ENCODE results near the gene DMTF1.

DNA sequence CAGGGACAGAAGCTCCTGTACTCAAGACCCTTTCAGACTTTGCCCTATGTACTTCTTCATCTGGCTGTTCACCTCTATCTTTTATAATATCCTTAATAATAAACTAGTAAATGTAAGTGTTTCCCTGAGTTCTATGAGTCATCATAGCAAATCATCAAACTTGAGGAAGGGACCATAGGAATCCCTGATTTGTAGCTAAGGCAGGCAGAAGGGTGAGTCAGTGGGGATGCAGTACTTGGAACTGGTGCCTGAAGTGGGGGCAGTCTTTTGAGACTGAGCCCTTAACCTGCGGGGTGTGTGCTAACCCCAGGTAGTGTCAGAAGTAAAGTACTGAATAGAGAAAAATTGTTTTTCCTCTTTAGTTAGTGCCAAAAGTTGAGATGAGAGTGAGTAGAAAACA is 73.4 kb downstream of the DMTF1 start:
- TF ChIP-seq, protein P1, sequence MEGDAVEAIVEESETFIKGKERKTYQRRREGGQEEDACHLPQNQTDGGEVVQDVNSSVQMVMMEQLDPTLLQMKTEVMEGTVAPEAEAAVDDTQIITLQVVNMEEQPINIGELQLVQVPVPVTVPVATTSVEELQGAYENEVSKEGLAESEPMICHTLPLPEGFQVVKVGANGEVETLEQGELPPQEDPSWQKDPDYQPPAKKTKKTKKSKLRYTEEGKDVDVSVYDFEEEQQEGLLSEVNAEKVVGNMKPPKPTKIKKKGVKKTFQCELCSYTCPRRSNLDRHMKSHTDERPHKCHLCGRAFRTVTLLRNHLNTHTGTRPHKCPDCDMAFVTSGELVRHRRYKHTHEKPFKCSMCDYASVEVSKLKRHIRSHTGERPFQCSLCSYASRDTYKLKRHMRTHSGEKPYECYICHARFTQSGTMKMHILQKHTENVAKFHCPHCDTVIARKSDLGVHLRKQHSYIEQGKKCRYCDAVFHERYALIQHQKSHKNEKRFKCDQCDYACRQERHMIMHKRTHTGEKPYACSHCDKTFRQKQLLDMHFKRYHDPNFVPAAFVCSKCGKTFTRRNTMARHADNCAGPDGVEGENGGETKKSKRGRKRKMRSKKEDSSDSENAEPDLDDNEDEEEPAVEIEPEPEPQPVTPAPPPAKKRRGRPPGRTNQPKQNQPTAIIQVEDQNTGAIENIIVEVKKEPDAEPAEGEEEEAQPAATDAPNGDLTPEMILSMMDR (conservative IDR thresholded peaks at IDR 0.05; ENCODE audit: low read length) = 0 out of 2 replicates have a peak, but pooled peaks have one; percentile 28
- no peak for TF ChIP-seq EZH2phosphoT487 (IDR thresholded peaks at IDR 0.05; ENCODE audit: borderline replicate concordance, low read depth, low read length)
